Fibroblast of pulmonary artery (primary cell): ENCODE data around the gene TOGARAM2.

Experiments used
- DNase-seq: peaks from one replicate; pipeline ENCODE4 v3.0.0-alpha.2; 2010; ENCODE audit warnings: low read depth
- H3K4me3 ChIP-seq: replicated peaks from 2 replicates; pipeline ENCODE4 v1.5.1; 2011; ENCODE audit warnings: low read depth, mild to moderate bottlenecking, control low read depth, low read length, moderate library complexity
- CTCF ChIP-seq: IDR thresholded peaks from 2 replicates; pipeline ENCODE4 v1.5.1; 2011; ENCODE audit warnings: mild to moderate bottlenecking, control low read depth, low read length, inconsistent platforms; ENCODE audit errors: missing control alignments

The TOGARAM2 gene

GRCh38 chr2:28980368-28981015, 606 bp upstream of the TOGARAM2 start:
- no peak for DNase-seq
- H3K4me3 ChIP-seq: no peak overlapping the region
- no peak for TF ChIP-seq CTCF

GRCh38 chr2:28981620-28982376, 700 bp downstream of the TOGARAM2 start:
- DNase-seq: no peak
- no peak overlapping the region for H3K4me3 ChIP-seq
- no peak for TF ChIP-seq CTCF

GRCh38 chr2:28982381-28982950, 1.4 kb downstream of the TOGARAM2 start:
- TF ChIP-seq CTCF: no peak
- DNase-seq: no peak
- H3K4me3 ChIP-seq: no peak overlapping the region

- DNase-seq: no peak
- H3K4me3 ChIP-seq: no peak overlapping the region
- TF ChIP-seq CTCF: no peak
These were observed 5.3 kb downstream of the TOGARAM2 start for GRCh38 chr2:28986429-28986828.

GRCh38 chr2:28989973-28990372, 8.9 kb downstream of the TOGARAM2 start:
- no peak for DNase-seq
- H3K4me3 ChIP-seq: no peak overlapping the region
- no peak for TF ChIP-seq CTCF

GRCh38 chr2:28990445-28990844, 9.3 kb downstream of the TOGARAM2 start:
- TF ChIP-seq CTCF: no peak
- DNase-seq: no peak

More at GRCh38 chr2:28990445-28990844, 9.3 kb downstream of the TOGARAM2 start:
- H3K4me3 ChIP-seq: no peak overlapping the region
